Measurements from ENCODE around the gene KRTAP3-1. TPM values are rescaled to one million over a fixed set of nuclear protein-coding genes. Genes with fewer than 3 reads are reported as not detected.

KRTAP3-1 gene
- total RNA-seq, 1 experiment from 2014 or later, result not detected

- Histone ChIP-seq H3K27ac (ENCODE audit: low read depth, low read length) (no peak overlapping the region), H3K4me1 (ENCODE audit: control insufficient read depth in 1 of 2, insufficient read depth in 2 of 2, low read length in 2 of 2) (no peaks in the 10 kb centered on the region; a peak in 1 of 4 replicates), H4K20me1 (ENCODE audit: insufficient read depth) (no peaks in the 10 kb centered on the region), H2AFZ (ENCODE audit: low read depth, low read length, poor library complexity, severe bottlenecking) (peak overlapping the region; percentile 86), H3K4me3 (replicated peaks in 1 of 2; ENCODE audit: low read depth in 1 of 2, low read length in 2 of 2) (no peak overlapping the region), H3K9me2 (ENCODE audit: insufficient read depth) (no peaks in the 10 kb centered on the region), H3K9ac (ENCODE audit: low read length) (no peak overlapping the region), H3K36me3 (ENCODE audit: control insufficient read depth in 1 of 2, insufficient read depth in 2 of 2, low read length in 2 of 2) (0 out of 4 replicates have a peak, but pooled peaks cover 0 to 4% of the 10 kb centered on the region in 2 experiments), H3K27me3 (ENCODE audit: insufficient read depth, low read length) (no peaks in the 10 kb centered on the region), H3K4me2 (ENCODE audit: low read length) (no peak overlapping the region), H3K9me3 (ENCODE audit: control insufficient read depth in 1 of 2, insufficient read depth in 1 of 2, low read depth in 1 of 2, low read length in 2 of 2) (peaks cover 0 to 12% of the 10 kb centered on the region in 2 experiments; a peak in 1 of 4 replicates), H3K79me2 (ENCODE audit: insufficient read depth, low read length) (no peaks in the 10 kb centered on the region)
- ChIA-PET RAD21 (ENCODE audit: low non-redundant PET in 1 of 2, low total read pairs in 2 of 2, uncharacterized antibody in 2 of 2, unreplicated experiment in 2 of 2) (no interaction called here), POLR2A (no interaction called here), CTCF (no interaction called here)
- intact Hi-C loops (cut with micrococcal nuclease), result no loop called here
- no TSS peak for BruUV-seq (replicated peaks)
- TF ChIP-seq SP1 (IDR thresholded peaks at IDR 0.05; ENCODE audit: low read depth) (no peak), JUND (IDR thresholded peaks at IDR 0.05) (no peak), SIN3A (IDR thresholded peaks at IDR 0.05; ENCODE audit: low read depth) (no peak), YY1 (IDR thresholded peaks at IDR 0.05; ENCODE audit: extremely low read depth, insufficient replicate concordance, low read depth, low read length) (no peak), POLR2A (IDR thresholded peaks at IDR 0.05; ENCODE audit: borderline replicate concordance, extremely low read depth, insufficient read depth, insufficient read length) (no peak), CBX3 (IDR thresholded peaks at IDR 0.05; ENCODE audit: low read depth) (no peak), EGR1 (IDR thresholded peaks at IDR 0.05; ENCODE audit: low read depth) (no peak), ELF1 (IDR thresholded peaks at IDR 0.05; ENCODE audit: borderline replicate concordance, low read depth) (no peak), RAD21 (IDR thresholded peaks at IDR 0.05; ENCODE audit: low read depth) (no peak)
- DNase-seq (ENCODE audit: low read depth, low spot score) (no peak), ATAC-seq (no peak)
These were observed 40.2 kb upstream of the KRTAP3-1 start for GRCh38 chr17:41049110-41049509.

GRCh38 chr17:41048441-41048840 lies 39.5 kb upstream of the KRTAP3-1 start:
- Histone ChIP-seq H3K9me3 (ENCODE audit: control insufficient read depth in 1 of 2, insufficient read depth in 1 of 2, low read depth in 1 of 2, low read length in 2 of 2) (peaks cover 0 to 8% of the 10 kb centered on the region in 2 experiments; a peak in 1 of 4 replicates), H3K4me1 (ENCODE audit: control insufficient read depth in 1 of 2, insufficient read depth in 2 of 2, low read length in 2 of 2) (no peaks in the 10 kb centered on the region; a peak in 1 of 4 replicates), H2AFZ (ENCODE audit: low read depth, low read length, poor library complexity, severe bottlenecking) (peak overlapping the region; percentile 86), H3K9ac (ENCODE audit: low read length) (no peak overlapping the region), H3K27ac (ENCODE audit: low read depth, low read length) (no peak overlapping the region), H3K4me2 (ENCODE audit: low read length) (no peak overlapping the region), H3K79me2 (ENCODE audit: insufficient read depth, low read length) (no peaks in the 10 kb centered on the region), H3K36me3 (ENCODE audit: control insufficient read depth in 1 of 2, insufficient read depth in 2 of 2, low read length in 2 of 2) (peaks cover 0 to 8% of the 10 kb centered on the region in 2 experiments; a peak in 1 of 4 replicates), H3K27me3 (ENCODE audit: insufficient read depth, low read length) (no peaks in the 10 kb centered on the region), H3K4me3 (replicated peaks in 1 of 2; ENCODE audit: low read depth in 1 of 2, low read length in 2 of 2) (no peak overlapping the region), H3K9me2 (ENCODE audit: insufficient read depth) (no peaks in the 10 kb centered on the region), H4K20me1 (ENCODE audit: insufficient read depth) (no peaks in the 10 kb centered on the region)
- intact Hi-C loops (cut with micrococcal nuclease), result no loop called here
- TF ChIP-seq CBX3 (IDR thresholded peaks at IDR 0.05; ENCODE audit: low read depth), result no peak
- no peak for TF ChIP-seq EZH2phosphoT487 (IDR thresholded peaks at IDR 0.05; ENCODE audit: borderline replicate concordance)
- no peak for TF ChIP-seq POLR2AphosphoS5 (IDR thresholded peaks at IDR 0.05; ENCODE audit: low read depth, low read length)
- no peak for TF ChIP-seq ZNF274 (IDR thresholded peaks at IDR 0.05; ENCODE audit: low read depth, low read length)
- no peak for TF ChIP-seq REST (IDR thresholded peaks at IDR 0.05; ENCODE audit: low read depth)
- no peak for TF ChIP-seq ZFX (IDR thresholded peaks at IDR 0.05)
- no peak for TF ChIP-seq SIN3A (IDR thresholded peaks at IDR 0.05; ENCODE audit: low read depth)
- no peak for TF ChIP-seq POLR2A (IDR thresholded peaks at IDR 0.05; ENCODE audit: borderline replicate concordance, extremely low read depth, insufficient read depth, insufficient read length)
- TF ChIP-seq, protein P1, sequence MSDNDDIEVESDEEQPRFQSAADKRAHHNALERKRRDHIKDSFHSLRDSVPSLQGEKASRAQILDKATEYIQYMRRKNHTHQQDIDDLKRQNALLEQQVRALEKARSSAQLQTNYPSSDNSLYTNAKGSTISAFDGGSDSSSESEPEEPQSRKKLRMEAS (IDR thresholded peaks at IDR 0.05), result no peak
- no peak for TF ChIP-seq JUND (IDR thresholded peaks at IDR 0.05)
- CTCF ChIA-PET, result no interaction called here
- BruUV-seq (replicated peaks), result no TSS peak
- RAD21 ChIA-PET (ENCODE audit: low non-redundant PET in 1 of 2, low total read pairs in 2 of 2, uncharacterized antibody in 2 of 2, unreplicated experiment in 2 of 2), result no interaction called here
- no peak for ATAC-seq
- POLR2A ChIA-PET, result no interaction called here
- no peak for DNase-seq (ENCODE audit: low read depth, low spot score)
